Heart left ventricle (tissue), 13 donors: ENCODE measurements around the gene REPIN1.

ENCODE experiments used
- POLR2A ChIP-seq, 2 donors: fragments of 450-650 bp; IDR thresholded peaks; one replicate each; pipeline ENCODE4 v1.6.1; 2017; ENCODE audit warnings: antibody characterized with exemption in 2 of 2, mild to moderate bottlenecking in 2 of 2, moderate library complexity in 2 of 2
- TF ChIP-seq, protein P1 (sequence below), 12 donors: fragments of 200-600 bp; sonication (generic) in 4 of 12; IDR thresholded peaks; one replicate each; pipeline versions ENCODE4 v1.5.0 to v1.8.0; 2018 to 2022; ENCODE audit warnings: antibody characterized with exemption in 12 of 12, mild to moderate bottlenecking in 5 of 12
- donor health status: ischemic (EF 13 %, LVEDD 7.1; RV severe dilation, severe dysfunction).
- donor health status: DM: no; HTN: yes; CAD: no.
- donor health status: DM: no; HTN: no; CAD: no.
- donor health status: ischemic (EF 25% LVEDD 6.9; RV normal size, moderate dysfunction).
- donor health status: ischemic (EF 25% LVEDD 5.7; RV mildly dilated, moderate dysfunction).
- donor health status: ischemic (EF 35%, LVEDD 5.7; RV mildly dilated, moderate dysfunction).
- donor health status: nonischemic (EF 11% LVEDD 7.7; RV severe dilation, severe dysfunction).
- donor health status: DM: yes; HTN: yes; CAD: no.
- donor health status: PGD.
- donor health status: ischemic (EF 29% LVEDD 5.4; RV normal size, mild dysfunction).
- donor health status: nonischemic (EF 23%, LVEDD 6.1; RV moderate dilation, normal function).

DNA sequence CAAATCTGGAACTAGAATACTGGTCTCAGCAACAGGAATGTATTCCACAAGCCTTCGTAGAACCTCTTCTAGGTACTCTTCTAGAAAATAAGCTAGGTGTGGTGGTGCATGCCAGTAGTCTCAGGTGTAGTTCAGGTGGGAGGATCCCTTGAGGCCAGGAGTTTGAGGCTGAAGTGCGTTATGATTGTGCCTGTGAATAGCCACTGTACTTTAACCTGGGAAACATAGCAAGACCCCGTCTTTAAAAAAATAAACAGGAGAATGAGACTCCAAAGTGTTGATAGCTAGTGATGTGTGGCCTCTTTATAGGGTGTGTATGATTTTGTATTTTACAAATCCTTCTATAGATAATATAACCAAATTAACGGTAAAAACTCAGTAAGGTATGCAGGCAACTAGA, 9.0 kb downstream of the REPIN1 start:
- TF ChIP-seq, protein P1, sequence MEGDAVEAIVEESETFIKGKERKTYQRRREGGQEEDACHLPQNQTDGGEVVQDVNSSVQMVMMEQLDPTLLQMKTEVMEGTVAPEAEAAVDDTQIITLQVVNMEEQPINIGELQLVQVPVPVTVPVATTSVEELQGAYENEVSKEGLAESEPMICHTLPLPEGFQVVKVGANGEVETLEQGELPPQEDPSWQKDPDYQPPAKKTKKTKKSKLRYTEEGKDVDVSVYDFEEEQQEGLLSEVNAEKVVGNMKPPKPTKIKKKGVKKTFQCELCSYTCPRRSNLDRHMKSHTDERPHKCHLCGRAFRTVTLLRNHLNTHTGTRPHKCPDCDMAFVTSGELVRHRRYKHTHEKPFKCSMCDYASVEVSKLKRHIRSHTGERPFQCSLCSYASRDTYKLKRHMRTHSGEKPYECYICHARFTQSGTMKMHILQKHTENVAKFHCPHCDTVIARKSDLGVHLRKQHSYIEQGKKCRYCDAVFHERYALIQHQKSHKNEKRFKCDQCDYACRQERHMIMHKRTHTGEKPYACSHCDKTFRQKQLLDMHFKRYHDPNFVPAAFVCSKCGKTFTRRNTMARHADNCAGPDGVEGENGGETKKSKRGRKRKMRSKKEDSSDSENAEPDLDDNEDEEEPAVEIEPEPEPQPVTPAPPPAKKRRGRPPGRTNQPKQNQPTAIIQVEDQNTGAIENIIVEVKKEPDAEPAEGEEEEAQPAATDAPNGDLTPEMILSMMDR (IDR thresholded peaks at IDR 0.05) = no peak
- TF ChIP-seq POLR2A (IDR thresholded peaks at IDR 0.05) = no peak
